C1 segment of cervical spinal cord (tissue), 14 donors: ENCODE data around the gene RNF175.
A peak's percentile ranks its signal among the peaks of the same experiment; 100 is the strongest.

Source experiments
- DNase-seq, 14 donors: peaks; one replicate each; lab custom pipeline; 2025; lab: John Stamatoyannopoulos, UW

Gene RNF175

DNA sequence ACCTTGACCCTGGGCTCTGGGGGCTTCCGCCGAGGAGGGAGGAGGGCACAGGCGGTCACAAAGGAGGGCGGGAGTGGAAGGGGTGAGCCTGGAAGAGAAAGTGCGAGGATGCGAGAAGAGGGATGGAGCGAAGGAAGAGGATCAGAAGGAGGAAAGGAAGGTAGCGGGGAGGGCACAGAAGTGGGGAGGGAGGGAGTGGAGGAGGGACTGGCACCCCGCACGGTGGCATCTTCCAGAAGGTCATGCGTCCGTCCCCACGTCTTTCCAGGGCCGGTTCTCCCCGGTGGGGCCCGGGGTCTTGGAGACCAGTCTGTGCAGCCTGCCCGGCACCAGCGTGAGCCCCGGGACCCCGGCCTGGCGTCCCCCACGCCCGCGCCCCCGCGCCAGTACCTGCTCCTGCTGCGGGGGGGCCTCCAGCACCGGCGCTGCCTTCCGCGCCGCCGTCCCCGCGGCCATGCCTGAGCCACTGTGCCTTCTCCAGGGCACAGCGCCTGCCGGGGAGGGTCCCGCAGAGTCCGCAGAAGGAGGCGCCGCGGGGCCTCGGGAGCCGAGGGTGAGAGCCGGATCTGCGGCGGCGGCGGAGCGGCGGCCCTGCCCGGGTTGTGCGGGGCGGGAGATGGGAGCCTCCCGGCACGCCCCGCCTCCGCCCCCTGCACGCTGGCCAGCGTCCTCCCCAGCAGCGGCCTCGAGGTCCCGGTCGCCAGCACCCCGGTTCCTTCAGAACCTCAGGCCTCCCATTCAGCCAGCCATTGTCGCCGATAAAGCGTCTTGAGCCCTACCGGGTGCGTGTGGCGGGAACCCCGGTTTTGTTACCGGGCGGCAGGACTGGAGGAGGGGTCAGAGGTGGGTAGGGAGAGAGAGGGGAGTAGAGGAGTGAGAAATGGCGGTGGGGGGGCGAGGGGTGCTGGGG is at the start of gene RNF175:
Gene RNF175 (minus strand): TSS at position 618 of the 910 bp plus-strand sequence. CDS start 162 bp downstream, at position 456.
- peak in 2 of 14 donors; percentile 20 to 65 for DNase-seq

GRCh38 chr4:153809307-153809706 is 49.5 kb upstream of the RNF175 start:
- no peak for DNase-seq

- no peak for DNase-seq
Measured at GRCh38 chr4:153808175-153808574, 48.4 kb upstream of the RNF175 start.

GRCh38 chr4:153806073-153806472 is 46.2 kb upstream of the RNF175 start:
- DNase-seq: no peak

DNA sequence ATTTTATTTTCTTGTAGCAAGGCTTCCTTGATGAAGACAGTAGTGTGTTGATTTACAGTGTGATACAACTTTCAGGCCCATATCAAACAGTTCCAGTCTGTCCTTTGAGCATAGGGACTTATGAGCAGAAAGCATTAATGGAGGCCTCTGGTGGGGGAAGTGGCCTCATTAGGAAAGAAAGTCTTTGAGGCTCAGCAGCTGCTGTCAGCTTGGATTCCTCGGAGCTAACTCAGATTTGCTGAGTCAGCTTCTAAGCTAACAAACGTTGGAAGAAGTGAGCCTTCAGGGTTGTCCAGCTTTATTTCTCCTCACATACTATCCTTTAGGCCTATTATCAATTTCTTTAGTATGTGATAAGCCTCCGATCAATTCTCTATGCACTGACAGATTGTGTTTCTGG is 44.9 kb upstream of the RNF175 start:
- no peak for DNase-seq

DNA sequence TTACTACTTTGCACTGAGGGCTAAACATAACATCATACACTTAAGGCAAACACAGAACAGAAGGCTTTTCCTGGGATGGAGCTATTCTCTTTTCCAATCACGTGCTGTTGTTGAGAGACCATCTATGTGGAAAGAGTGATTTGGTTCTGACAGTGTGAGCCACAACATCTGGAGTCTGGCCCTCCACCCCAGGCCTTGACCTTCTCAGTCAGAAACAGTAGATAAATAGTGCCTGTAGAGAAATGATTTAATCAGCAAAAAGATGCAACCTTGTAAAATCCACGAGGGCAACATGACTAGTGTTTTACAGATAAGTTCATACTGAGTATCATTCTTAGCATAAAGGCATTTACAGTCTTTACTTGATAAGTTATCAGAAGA is 39.9 kb upstream of the RNF175 start:
- no peak for DNase-seq

GRCh38 chr4:153798901-153799693 is 39.3 kb upstream of the RNF175 start:
- no peak for DNase-seq

DNA sequence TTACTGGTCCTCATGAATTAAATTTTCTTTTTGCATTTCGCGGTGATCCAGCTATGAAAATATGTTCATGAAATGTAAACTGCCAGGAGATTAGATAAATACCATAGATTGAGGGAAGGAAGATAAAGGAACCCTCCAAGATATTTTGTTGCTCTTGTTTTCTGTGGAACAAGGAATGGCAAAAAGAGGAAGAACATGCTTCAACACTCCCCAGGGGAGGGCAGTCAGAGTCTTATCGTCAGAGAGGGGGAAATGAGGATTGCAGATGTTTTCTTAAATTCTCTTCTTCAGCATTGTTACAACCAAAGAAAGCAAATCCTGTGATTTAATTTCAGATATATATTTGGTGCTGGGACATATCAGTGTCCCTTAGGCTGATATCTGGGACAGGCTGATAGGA is 38.6 kb upstream of the RNF175 start:
- DNase-seq: no peak

DNA sequence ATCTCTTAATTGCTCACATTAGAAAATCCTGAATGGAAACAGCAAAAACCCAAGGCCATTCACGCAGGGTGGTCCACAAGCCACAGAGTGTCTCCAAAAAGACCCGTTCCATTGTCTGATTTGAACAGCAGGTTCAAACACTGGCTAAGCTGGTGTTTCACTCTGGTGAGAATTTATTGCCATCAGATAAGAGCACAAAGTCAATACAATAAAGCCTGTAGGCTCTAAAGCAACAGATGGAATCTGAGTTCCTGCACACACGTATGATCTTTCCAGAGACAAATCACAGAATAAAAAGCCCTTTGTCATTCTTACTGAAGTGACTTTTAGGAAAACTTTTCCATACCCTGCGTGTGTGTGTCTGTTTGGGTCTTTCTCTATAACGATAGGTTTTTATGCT is 34.2 kb upstream of the RNF175 start:
- no peak for DNase-seq

DNA sequence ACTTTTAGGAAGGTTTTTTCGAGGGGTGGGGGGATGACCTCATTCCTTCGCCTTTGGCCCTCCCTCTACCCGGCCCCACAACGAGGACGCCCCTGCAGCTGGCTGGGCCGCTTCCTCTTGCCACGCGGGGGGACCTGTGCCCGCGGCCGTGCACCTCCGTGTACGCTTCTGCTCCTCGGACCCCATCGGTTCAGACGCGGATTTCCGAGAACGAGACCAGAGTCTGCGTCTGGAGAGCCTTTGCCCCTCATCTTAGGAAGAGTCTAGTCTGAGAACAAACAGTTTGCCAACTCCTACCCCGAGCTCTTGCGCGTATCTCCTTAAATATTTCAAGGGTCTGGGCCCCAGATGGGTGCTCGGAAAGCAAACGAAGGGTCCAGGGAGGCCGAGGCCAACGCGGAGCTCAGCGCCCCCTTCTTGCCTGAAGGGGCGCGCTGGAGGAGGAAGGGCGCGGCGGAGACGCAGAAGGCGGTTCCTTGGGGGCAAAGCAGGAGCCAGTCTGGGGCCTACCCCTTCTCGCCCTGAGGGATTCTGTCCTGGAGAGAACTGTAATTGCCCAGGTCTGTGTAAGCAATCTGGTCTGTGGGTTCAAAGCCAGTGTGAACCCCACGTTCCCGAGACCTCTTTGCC is 32.9 kb upstream of the RNF175 start:
- no peak for DNase-seq

- DNase-seq: peak in 7 of 14 donors; percentile 13 to 49 (median 30)
Measured at GRCh38 chr4:153791746-153792617, 32.2 kb upstream of the RNF175 start.

GRCh38 chr4:153790962-153791551 is 31.2 kb upstream of the RNF175 start:
- peak in 2 of 14 donors; percentile 16 to 21 for DNase-seq

GRCh38 chr4:153790500-153790865 is 30.7 kb upstream of the RNF175 start:
- DNase-seq: no peak

- DNase-seq: no peak
Measured at GRCh38 chr4:153789741-153790499, 30.1 kb upstream of the RNF175 start.

DNA sequence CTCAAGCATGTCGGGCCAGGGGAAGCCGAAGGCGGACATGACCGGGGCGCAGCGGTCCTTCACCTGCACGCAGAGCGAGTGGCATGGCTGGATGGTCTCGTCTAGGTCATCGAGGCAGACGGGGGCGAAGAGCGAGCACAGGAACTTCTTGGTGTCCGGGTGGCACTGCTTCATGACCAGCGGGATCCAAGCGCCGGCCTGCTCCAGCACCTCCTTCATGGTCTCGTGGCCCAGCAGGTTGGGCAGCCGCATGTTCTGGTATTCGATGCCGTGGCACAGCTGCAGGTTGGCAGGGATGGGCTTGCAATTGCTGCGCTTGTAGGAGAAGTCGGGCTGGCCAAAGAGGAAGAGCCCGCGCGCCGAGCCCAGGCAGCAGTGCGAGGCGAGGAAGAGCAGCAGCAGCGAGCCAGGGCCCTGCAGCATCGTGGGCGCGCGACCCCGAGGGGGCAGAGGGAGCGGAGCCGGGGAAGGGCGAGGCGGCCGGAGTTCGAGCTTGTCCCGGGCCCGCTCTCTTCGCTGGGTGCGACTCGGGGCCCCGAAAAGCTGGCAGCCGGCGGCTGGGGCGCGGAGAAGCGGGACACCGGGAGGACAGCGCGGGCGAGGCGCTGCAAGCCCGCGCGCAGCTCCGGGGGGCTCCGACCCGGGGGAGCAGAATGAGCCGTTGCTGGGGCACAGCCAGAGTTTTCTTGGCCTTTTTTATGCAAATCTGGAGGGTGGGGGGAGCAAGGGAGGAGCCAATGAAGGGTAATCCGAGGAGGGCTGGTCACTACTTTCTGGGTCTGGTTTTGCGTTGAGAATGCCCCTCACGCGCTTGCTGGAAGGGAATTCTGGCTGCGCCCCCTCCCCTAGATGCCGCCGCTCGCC is 28.8 kb upstream of the RNF175 start, which contains the start of gene SFRP2:
Gene SFRP2 (minus strand): TSS at position 671 of the 864 bp plus-strand sequence. CDS start 248 bp downstream, at position 423.
- no peak for DNase-seq

DNA sequence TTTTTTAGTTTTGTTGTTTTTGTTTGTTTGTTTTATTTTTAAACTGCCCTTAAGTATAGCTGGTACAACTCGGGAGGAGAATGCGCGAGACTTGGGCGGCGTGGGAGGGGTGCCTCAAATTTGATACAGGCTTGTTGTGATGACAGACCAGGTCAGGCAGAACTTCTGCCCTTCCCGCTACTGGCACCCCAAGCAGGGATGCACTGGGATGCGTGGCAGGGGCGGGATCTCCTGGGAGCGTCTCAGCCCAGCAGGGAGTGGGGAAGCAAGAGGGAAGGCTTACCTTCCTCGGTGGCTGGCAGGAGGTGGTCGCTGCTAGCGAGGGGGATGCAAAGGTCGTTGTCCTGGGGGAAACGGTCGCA is 28.2 kb upstream of the RNF175 start:
- no peak for DNase-seq

- DNase-seq: no peak
Measured at GRCh38 chr4:153787575-153787974, 27.8 kb upstream of the RNF175 start.

- DNase-seq: no peak
Measured at GRCh38 chr4:153787061-153787560, 27.3 kb upstream of the RNF175 start.
